A549 (cell line): ENCODE results near the gene AFF2. TPM values are rescaled to one million over a fixed set of nuclear protein-coding genes. Genes with fewer than 3 reads are reported as not detected.

Experiments
- ATAC-seq, 2 experiments: fragments of 200-7000 bp in 1 of 2; fragments of >200 bp in 1 of 2; cut with Nextera tagmentation in 1 of 2; cut with Tn5 transposase in 1 of 2; 3 replicates each; pipeline versions ENCODE4 v1.8.0 to v1.9.1; 2018 to 2020; ENCODE audit warnings: mild to moderate bottlenecking in 1 of 2, moderate library complexity in 1 of 2
- CTCF ChIA-PET: fragments of 300-600 bp; sonication (Branson Sonifier 250); formaldehyde crosslinking; extraction: SDS; loops from one replicate; lab custom pipeline; 2021; ENCODE audit warnings: antibody characterized with exemption, inconsistent platforms; lab: Yijun Ruan, JAX
- POLR2A ChIA-PET: fragments of 350-600 bp; formaldehyde crosslinking; extraction: SDS; loops from one replicate; lab custom pipeline; 2021; ENCODE audit warnings: antibody characterized with exemption, inconsistent platforms; lab: Yijun Ruan, JAX
- DNase-seq, 2 experiments: peaks; one replicate each; pipeline versions ENCODE4 v3.0.0 to v3.0.0-alpha.2; 2011 to 2016; ENCODE audit warnings: low read depth in 1 of 2, low spot score in 1 of 2
- FAIRE-seq: peaks from 2 replicates; lab custom pipeline; 2011; peaks lifted over from hg19 to GRCh38; lab: Jason Lieb, UNC
- H3K27ac ChIP-seq, 2 experiments: fragments of >200 bp; sonication (Bioruptor Twin); formaldehyde crosslinking; 3 replicates each; pipeline ENCODE4 v1.5.1; 2016 to 2017
- H3K4me1 ChIP-seq: fragments of >200 bp; sonication (Bioruptor Twin); formaldehyde crosslinking; 3 replicates; pipeline ENCODE4 v1.6.1; 2016
- H3K4me2 ChIP-seq: fragments of >200 bp; sonication (Bioruptor Twin); formaldehyde crosslinking; 3 replicates; pipeline ENCODE4 v1.6.1; 2016
- H3K4me3 ChIP-seq: fragments of >200 bp; sonication (Bioruptor Twin); formaldehyde crosslinking; 3 replicates; pipeline ENCODE4 v1.5.1; 2016
- H3K9me3 ChIP-seq: fragments of >200 bp; sonication (Bioruptor Twin); formaldehyde crosslinking; 3 replicates; pipeline ENCODE4 v1.6.1; 2016
- CBX8 ChIP-seq: fragments of 200-600 bp; sonication (generic); IDR thresholded peaks from 2 replicates; pipeline ENCODE4 v1.6.1; 2016
- CHD2 ChIP-seq: fragments of 150-350 bp; IDR thresholded peaks from 2 replicates; pipeline ENCODE4 v1.6.1; 2014; ENCODE audit warnings: low read length; ENCODE audit not compliant: partially characterized antibody
- EHMT2 ChIP-seq: fragments of 200-600 bp; sonication (generic); IDR thresholded peaks from 2 replicates; pipeline ENCODE4 v1.6.1; 2016; ENCODE audit warnings: antibody characterized with exemption, low read depth, mild to moderate bottlenecking, moderate library complexity
- GATA3 ChIP-seq: IDR thresholded peaks from 2 replicates; pipeline ENCODE4 v1.6.1; 2012; ENCODE audit warnings: borderline replicate concordance
- HDAC2 ChIP-seq: fragments of 200-600 bp; sonication (generic); IDR thresholded peaks from 2 replicates; pipeline ENCODE4 v1.6.1; 2016
- HOXA7 ChIP-seq: fragments of 250-450 bp; sonication (Bioruptor Pico); IDR thresholded peaks from 2 replicates; pipeline ENCODE4 v1.5.0; 2020; ENCODE audit warnings: mild to moderate bottlenecking, moderate library complexity
- HOXB13 ChIP-seq: fragments of 250-450 bp; sonication (Bioruptor Pico); IDR thresholded peaks from 2 replicates; pipeline ENCODE4 v1.5.0; 2020; ENCODE audit warnings: low read depth, mild to moderate bottlenecking, moderate library complexity
- HOXB5 ChIP-seq: fragments of 250-450 bp; sonication (Bioruptor Pico); IDR thresholded peaks from 2 replicates; pipeline ENCODE4 v1.5.0; 2020; ENCODE audit warnings: mild to moderate bottlenecking, moderate library complexity
- JUNB ChIP-seq: fragments of >200 bp; sonication (Bioruptor Twin); formaldehyde crosslinking; IDR thresholded peaks from 2 replicates; pipeline ENCODE4 v1.6.1; 2016
- KDM5A ChIP-seq: fragments of 200-600 bp; sonication (generic); IDR thresholded peaks from 2 replicates; pipeline ENCODE4 v1.6.1; 2016; ENCODE audit warnings: antibody characterized with exemption, mild to moderate bottlenecking
- NFE2L2 ChIP-seq: fragments of 150-350 bp; conservative IDR thresholded peaks from 2 replicates; pipeline ENCODE4 v1.6.1; 2014; ENCODE audit warnings: low read length
- NPAS2 ChIP-seq: fragments of 250-450 bp; sonication (Bioruptor Pico); IDR thresholded peaks from 2 replicates; pipeline ENCODE4 v1.8.0; 2022; ENCODE audit warnings: mild to moderate bottlenecking, moderate library complexity, borderline replicate concordance
- PHF8 ChIP-seq: fragments of 200-600 bp; sonication (generic); IDR thresholded peaks from 2 replicates; pipeline ENCODE4 v1.6.1; 2016; ENCODE audit warnings: low read depth, mild to moderate bottlenecking, antibody characterized with exemption, moderate library complexity, borderline replicate concordance
- POLR2A ChIP-seq: IDR thresholded peaks from 2 replicates; pipeline ENCODE4 v1.6.1; 2012; ENCODE audit warnings: mild to moderate bottlenecking, low read length
- POLR2AphosphoS2 ChIP-seq: conservative IDR thresholded peaks from 2 replicates; pipeline ENCODE4 v1.6.1; 2012; ENCODE audit warnings: low read length, improper control_type of control experiment, inconsistent platforms
- RAD21 ChIP-seq, 2 experiments: fragments of >200 bp in 1 of 2; sonication (Bioruptor Twin) in 1 of 2; formaldehyde crosslinking in 1 of 2; IDR thresholded peaks in 1 of 2; conservative IDR thresholded peaks in 1 of 2; 2 replicates in 1 of 2; 3 replicates in 1 of 2; pipeline ENCODE4 v1.6.1; 2012 to 2018; ENCODE audit warnings: inconsistent platforms in 1 of 2
- RCOR1 ChIP-seq: fragments of 150-350 bp; IDR thresholded peaks from 2 replicates; pipeline ENCODE4 v1.6.1; 2014; ENCODE audit warnings: antibody characterized with exemption, low read length, low read depth
- RFX5 ChIP-seq: fragments of 450-650 bp; IDR thresholded peaks from 2 replicates; pipeline ENCODE4 v1.7.1; 2014; ENCODE audit warnings: antibody characterized with exemption, mild to moderate bottlenecking, moderate library complexity
- SMC3 ChIP-seq: fragments of >200 bp; sonication (Bioruptor Twin); formaldehyde crosslinking; IDR thresholded peaks from 3 replicates; pipeline ENCODE4 v1.6.1; 2018; ENCODE audit warnings: inconsistent platforms
- TP53 ChIP-seq: fragments of 250-450 bp; sonication (Bioruptor Pico); IDR thresholded peaks from 2 replicates; pipeline ENCODE4 v1.5.0; 2021; ENCODE audit warnings: mild to moderate bottlenecking, moderate library complexity
- ZC3H11A ChIP-seq: fragments of 450-650 bp; IDR thresholded peaks from 2 replicates; pipeline ENCODE4 v1.6.1; 2014; ENCODE audit warnings: antibody characterized with exemption, mild to moderate bottlenecking
- WGBS: methylation state at CpG from one replicate; pipeline ENCODE4 v1.1.6; 2017; ENCODE audit errors: missing lambda C conversion rate; 5-methylcytosine and 5-hydroxymethylcytosine counted together
- polyA plus RNA-seq, 4 experiments: library from polyadenylated mRNA; depleted of rRNA in 3 of 4; stranded (reverse); fragments of >200 nt; fragmentation: RNase III in 1 of 4; extraction: RNeasy Plus Mini Kit Qiagen cat#74134 plus additional on column Dnase treatment in 1 of 4; gene quantifications; 2 replicates in 3 of 4; 3 replicates in 1 of 4; pipeline ENCODE4 v1.2.3, GENCODE V29; 2011 to 2017
- TF ChIP-seq, protein P1 (sequence below): fragments of 250-450 bp; sonication (Bioruptor Pico); IDR thresholded peaks from 2 replicates; pipeline ENCODE4 v1.5.0; 2021; ENCODE audit warnings: mild to moderate bottlenecking, moderate library complexity, borderline replicate concordance
- TF ChIP-seq, protein P2 (sequence below): fragments of >200 bp; sonication (Bioruptor Twin); formaldehyde crosslinking; IDR thresholded peaks from 3 replicates; pipeline ENCODE4 v1.5.1; 2016
- TF ChIP-seq, protein P3 (sequence below): IDR thresholded peaks from 2 replicates; pipeline ENCODE4 v1.6.1; 2012
- TF ChIP-seq, protein P4 (sequence below): fragments of >200 bp; sonication (Bioruptor Twin); formaldehyde crosslinking; IDR thresholded peaks from 2 replicates; pipeline ENCODE4 v1.6.1; 2016
- TF ChIP-seq, protein P5 (sequence below): fragments of >200 bp; sonication (Bioruptor Twin); formaldehyde crosslinking; IDR thresholded peaks from 3 replicates; pipeline ENCODE4 v1.6.1; 2016
- TF ChIP-seq, protein P6 (sequence below): IDR thresholded peaks from 2 replicates; pipeline ENCODE4 v1.6.1; 2012

The AFF2 gene
- polyA plus RNA-seq, 2 of the 4 experiments (the other 2 are of a cell fraction) = 0.04 TPM; not detected in 1

DNA sequence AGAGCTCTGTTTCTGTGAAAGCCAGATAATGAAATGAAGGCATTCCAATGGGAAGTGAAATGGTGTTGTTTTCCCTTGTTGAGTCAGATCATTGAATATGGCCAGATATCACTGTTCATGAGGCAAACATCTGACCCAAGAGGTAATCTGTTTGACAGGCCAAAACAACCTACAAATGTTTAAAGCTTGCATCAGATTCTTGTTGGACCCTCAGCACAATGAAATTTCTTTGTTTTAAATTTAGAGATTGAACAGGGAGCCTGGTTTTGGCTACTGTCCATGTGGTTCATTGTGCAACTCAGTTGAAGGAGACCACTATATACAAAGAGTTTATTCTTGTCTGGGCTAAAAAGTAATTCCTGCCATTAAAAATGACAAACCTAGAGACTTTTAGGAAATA is 159.1 kb downstream of the AFF2 start (continued):
- TF ChIP-seq POLR2AphosphoS2 (no peak), EHMT2 (no peak)

DNA sequence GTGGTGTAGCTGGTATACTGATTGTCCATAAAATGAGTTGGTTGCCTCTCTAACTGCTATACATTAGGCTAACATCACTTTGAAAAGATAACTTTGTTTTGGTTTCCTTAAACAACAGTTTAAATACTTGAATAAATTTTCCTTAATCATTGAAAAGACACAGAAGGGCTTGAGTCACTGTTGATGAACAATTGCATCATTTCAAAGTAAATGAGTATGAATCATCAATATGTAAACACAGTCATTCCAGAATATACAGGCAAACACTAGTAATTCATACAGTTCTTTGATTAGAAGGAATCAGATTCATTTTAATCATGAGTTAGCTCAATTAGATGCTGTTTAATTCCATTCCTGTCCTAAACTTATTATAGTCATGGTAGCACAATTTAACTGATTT is 160.6 kb downstream of the AFF2 start:
- POLR2A ChIA-PET = no interaction called here
- no peaks in the 10 kb centered on the region for H3K4me1 ChIP-seq
- H3K4me3 ChIP-seq = no peak overlapping the region
- H3K4me2 ChIP-seq = no peak overlapping the region
- H3K9me3 ChIP-seq = no peaks in the 10 kb centered on the region
- TF ChIP-seq, protein P1, sequence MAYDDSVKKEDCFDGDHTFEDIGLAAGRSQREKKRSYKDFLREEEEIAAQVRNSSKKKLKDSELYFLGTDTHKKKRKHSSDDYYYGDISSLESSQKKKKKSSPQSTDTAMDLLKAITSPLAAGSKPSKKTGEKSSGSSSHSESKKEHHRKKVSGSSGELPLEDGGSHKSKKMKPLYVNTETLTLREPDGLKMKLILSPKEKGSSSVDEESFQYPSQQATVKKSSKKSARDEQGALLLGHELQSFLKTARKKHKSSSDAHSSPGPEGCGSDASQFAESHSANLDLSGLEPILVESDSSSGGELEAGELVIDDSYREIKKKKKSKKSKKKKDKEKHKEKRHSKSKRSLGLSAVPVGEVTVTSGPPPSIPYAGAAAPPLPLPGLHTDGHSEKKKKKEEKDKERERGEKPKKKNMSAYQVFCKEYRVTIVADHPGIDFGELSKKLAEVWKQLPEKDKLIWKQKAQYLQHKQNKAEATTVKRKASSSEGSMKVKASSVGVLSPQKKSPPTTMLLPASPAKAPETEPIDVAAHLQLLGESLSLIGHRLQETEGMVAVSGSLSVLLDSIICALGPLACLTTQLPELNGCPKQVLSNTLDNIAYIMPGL = no peak
- TF ChIP-seq, protein P2, sequence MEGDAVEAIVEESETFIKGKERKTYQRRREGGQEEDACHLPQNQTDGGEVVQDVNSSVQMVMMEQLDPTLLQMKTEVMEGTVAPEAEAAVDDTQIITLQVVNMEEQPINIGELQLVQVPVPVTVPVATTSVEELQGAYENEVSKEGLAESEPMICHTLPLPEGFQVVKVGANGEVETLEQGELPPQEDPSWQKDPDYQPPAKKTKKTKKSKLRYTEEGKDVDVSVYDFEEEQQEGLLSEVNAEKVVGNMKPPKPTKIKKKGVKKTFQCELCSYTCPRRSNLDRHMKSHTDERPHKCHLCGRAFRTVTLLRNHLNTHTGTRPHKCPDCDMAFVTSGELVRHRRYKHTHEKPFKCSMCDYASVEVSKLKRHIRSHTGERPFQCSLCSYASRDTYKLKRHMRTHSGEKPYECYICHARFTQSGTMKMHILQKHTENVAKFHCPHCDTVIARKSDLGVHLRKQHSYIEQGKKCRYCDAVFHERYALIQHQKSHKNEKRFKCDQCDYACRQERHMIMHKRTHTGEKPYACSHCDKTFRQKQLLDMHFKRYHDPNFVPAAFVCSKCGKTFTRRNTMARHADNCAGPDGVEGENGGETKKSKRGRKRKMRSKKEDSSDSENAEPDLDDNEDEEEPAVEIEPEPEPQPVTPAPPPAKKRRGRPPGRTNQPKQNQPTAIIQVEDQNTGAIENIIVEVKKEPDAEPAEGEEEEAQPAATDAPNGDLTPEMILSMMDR = no peak
- TF ChIP-seq HDAC2 = no peak
- TF ChIP-seq CBX8 = no peak
- TF ChIP-seq HOXB5 = no peak
- no peak for TF ChIP-seq GATA3
- TF ChIP-seq TP53 (CRISPR knock-in tag) = no peak
- TF ChIP-seq, protein P3, sequence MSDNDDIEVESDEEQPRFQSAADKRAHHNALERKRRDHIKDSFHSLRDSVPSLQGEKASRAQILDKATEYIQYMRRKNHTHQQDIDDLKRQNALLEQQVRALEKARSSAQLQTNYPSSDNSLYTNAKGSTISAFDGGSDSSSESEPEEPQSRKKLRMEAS = no peak
- TF ChIP-seq PHF8 = no peak
- no peak for FAIRE-seq
- DNase-seq = no peak
- ATAC-seq = no peak
- CTCF ChIA-PET = no interaction called here
- H3K27ac ChIP-seq = no peak overlapping the region

DNA sequence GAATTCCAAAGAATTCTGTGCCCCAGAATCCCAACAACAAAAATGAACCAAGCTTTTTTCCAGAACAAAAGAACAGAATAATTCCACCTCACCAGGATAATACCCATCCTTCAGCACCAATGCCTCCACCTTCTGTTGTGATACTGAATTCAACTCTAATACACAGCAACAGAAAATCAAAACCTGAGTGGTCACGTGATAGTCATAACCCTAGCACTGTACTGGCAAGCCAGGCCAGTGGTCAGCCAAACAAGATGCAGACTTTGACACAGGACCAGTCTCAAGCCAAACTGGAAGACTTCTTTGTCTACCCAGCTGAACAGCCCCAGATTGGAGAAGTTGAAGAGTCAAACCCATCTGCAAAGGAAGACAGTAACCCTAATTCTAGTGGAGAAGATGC is 161.6 kb downstream of the AFF2 start:
- WGBS = 0% methylated on average over 1 of the region's 1 CpG
- POLR2A ChIA-PET = no interaction called here
- H3K9me3 ChIP-seq = no peaks in the 10 kb centered on the region
- ATAC-seq (no peak), FAIRE-seq (no peak), DNase-seq (no peak)
- no peak overlapping the region for H3K27ac ChIP-seq
- CTCF ChIA-PET = no interaction called here
- no peak overlapping the region for H3K4me3 ChIP-seq
- no peak for TF ChIP-seq NPAS2 (CRISPR knock-in tag)
- TF ChIP-seq, protein P3 = no peak
- TF ChIP-seq, protein P4, sequence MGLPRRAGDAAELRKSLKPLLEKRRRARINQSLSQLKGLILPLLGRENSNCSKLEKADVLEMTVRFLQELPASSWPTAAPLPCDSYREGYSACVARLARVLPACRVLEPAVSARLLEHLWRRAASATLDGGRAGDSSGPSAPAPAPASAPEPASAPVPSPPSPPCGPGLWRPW = no peak
- TF ChIP-seq JUNB = no peak
- no peak for TF ChIP-seq KDM5A
- TF ChIP-seq SMC3 = no peak
- TF ChIP-seq HOXB13 (CRISPR knock-in tag) = no peak
- TF ChIP-seq CHD2 = no peak
- TF ChIP-seq, protein P5, sequence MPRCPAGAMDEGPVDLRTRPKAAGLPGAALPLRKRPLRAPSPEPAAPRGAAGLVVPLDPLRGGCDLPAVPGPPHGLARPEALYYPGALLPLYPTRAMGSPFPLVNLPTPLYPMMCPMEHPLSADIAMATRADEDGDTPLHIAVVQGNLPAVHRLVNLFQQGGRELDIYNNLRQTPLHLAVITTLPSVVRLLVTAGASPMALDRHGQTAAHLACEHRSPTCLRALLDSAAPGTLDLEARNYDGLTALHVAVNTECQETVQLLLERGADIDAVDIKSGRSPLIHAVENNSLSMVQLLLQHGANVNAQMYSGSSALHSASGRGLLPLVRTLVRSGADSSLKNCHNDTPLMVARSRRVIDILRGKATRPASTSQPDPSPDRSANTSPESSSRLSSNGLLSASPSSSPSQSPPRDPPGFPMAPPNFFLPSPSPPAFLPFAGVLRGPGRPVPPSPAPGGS = no peak
- TF ChIP-seq, protein P6, sequence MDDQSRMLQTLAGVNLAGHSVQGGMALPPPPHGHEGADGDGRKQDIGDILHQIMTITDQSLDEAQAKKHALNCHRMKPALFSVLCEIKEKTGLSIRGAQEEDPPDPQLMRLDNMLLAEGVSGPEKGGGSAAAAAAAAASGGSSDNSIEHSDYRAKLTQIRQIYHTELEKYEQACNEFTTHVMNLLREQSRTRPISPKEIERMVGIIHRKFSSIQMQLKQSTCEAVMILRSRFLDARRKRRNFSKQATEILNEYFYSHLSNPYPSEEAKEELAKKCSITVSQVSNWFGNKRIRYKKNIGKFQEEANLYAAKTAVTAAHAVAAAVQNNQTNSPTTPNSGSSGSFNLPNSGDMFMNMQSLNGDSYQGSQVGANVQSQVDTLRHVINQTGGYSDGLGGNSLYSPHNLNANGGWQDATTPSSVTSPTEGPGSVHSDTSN = no peak
- TF ChIP-seq NFE2L2 = no peak
- no peak for TF ChIP-seq ZC3H11A
- no peak for TF ChIP-seq RAD21 (conservative IDR thresholded peaks at IDR 0.05 in 1 of 2, IDR thresholded peaks at IDR 0.05 in 1 of 2)
- TF ChIP-seq RCOR1 = no peak
- TF ChIP-seq POLR2A = no peak
- no peak for TF ChIP-seq HOXA7 (CRISPR knock-in tag)
- no peak for TF ChIP-seq RFX5
- no peak overlapping the region for H3K4me2 ChIP-seq
- no peaks in the 10 kb centered on the region for H3K4me1 ChIP-seq
